Ovary (tissue), 9 donors: ENCODE data around the gene EXTL1. TPM values are rescaled to one million over a fixed set of nuclear protein-coding genes. Genes with fewer than 3 reads are reported as not detected.

Source experiments
- DNase-seq, 5 donors: peaks; one replicate each; pipeline ENCODE4 v3.0.0-alpha.2; 2019 to 2020
- H3K27ac ChIP-seq, 2 donors: fragments of 200-600 bp; one replicate each; pipeline versions ENCODE4 v1.5.1 to v1.8.0; 2019 to 2022
- H3K27me3 ChIP-seq: fragments of 200-600 bp; one replicate; pipeline ENCODE4 v1.8.0; 2022
- H3K36me3 ChIP-seq: fragments of 200-600 bp; sonication (generic); one replicate; pipeline ENCODE4 v1.5.1; 2019
- H3K4me1 ChIP-seq: one replicate; pipeline ENCODE4 v1.8.1; 2013; ENCODE audit warnings: mild to moderate bottlenecking, moderate library complexity; ENCODE audit not compliant: insufficient read depth
- H3K4me3 ChIP-seq: fragments of 200-600 bp; sonication (generic); one replicate; pipeline ENCODE4 v1.5.1; 2017
- H3K9me3 ChIP-seq, 2 donors: fragments of 200-600 bp in 1 of 2; sonication (generic) in 1 of 2; one replicate each; pipeline versions ENCODE4 v1.5.1 to v1.8.1; 2013 to 2019; ENCODE audit warnings: mild to moderate bottlenecking in 1 of 2, moderate library complexity in 1 of 2
- CTCF ChIP-seq, 3 donors: fragments of 450-650 bp in 2 of 3; fragments of 200-600 bp in 1 of 3; IDR thresholded peaks; one replicate each; pipeline versions ENCODE4 v1.5.1 to v1.8.0; 2016 to 2022; ENCODE audit warnings: antibody characterized with exemption in 3 of 3, mild to moderate bottlenecking in 1 of 3
- EP300 ChIP-seq: sonication (generic); formaldehyde crosslinking; IDR thresholded peaks from one replicate; pipeline ENCODE4 v1.6.1; 2017; ENCODE audit warnings: antibody characterized with exemption
- POLR2A ChIP-seq: fragments of 450-650 bp; IDR thresholded peaks from one replicate; pipeline ENCODE4 v1.6.1; 2017; ENCODE audit warnings: antibody characterized with exemption, mild to moderate bottlenecking, moderate library complexity
- WGBS, 3 donors: extraction: QIAGEN DNeasy Blood & Tissue Kit in 1 of 3; methylation state at CpG; one replicate each; pipeline versions ENCODE4 v1.1.5 to v1.1.7; 2013 to 2017; 5-methylcytosine and 5-hydroxymethylcytosine counted together
- intact Hi-C, 4 donors: fragments of 100-400 bp; cut with DNase I; formaldehyde crosslinking; loops; one replicate each; pipeline versions ENCODE4 v1.11.0 to v1.15.1; 2022 to 2023
- polyA plus RNA-seq, 2 donors: library from polyadenylated mRNA; stranded (reverse); fragments of 200-250 nt in 1 of 2; fragments of 350-450 nt in 1 of 2; fragmentation: Illumina TruSeq in 1 of 2; extraction: RNeasy Lipid Tissue Mini Kit (QIAGEN cat#74804) in 1 of 2; gene quantifications; one replicate each; pipeline ENCODE4 v1.2.3, GENCODE V29; 2013 to 2014
- total RNA-seq, 7 donors: library from RNA; depleted of rRNA in 2 of 7; stranded (reverse); fragments of >200 nt in 2 of 7; fragmentation: NEBNext Ultra II Directional in 3 of 7; extraction: Animal tissue kit (Norgen Biotek cat#: 25700) in 3 of 7; gene quantifications; one replicate each; pipeline versions ENCODE4 v1.1.0 to v1.2.4, GENCODE V29; 2016 to 2023
- donor health status: DM: no; HTN: no; CAD: no; lungs with moderate emphysema.
- donor health status: DM: no; HTN: no; CAD: no.
- donor health status: Bipolar disorder and iron deficiency.
- donor health status: DM: yes; HTN: yes; CAD: no.
- donor health status: DM: no; HTN: no; CAD: no.
- donor health status: DM: yes; HTN: yes; CAD: no.

Gene EXTL1
- total and polyA plus RNA-seq, 9 donors: 0.47 to 4.5 (median 2.8) TPM

- peaks cover 1% of the 10 kb centered on the region for H3K4me1 ChIP-seq
- DNase-seq: no peak
- no peaks in the 10 kb centered on the region for H3K36me3 ChIP-seq
- no peaks in the 10 kb centered on the region for H3K9me3 ChIP-seq
- H3K27me3 ChIP-seq: no peaks in the 10 kb centered on the region
- H3K27ac ChIP-seq: no peak overlapping the region
- H3K4me3 ChIP-seq: no peak overlapping the region
- intact Hi-C loops: loop anchor here in 2 of 4 donors (10.0 kb wide), 2 partner anchors 112 to 122 kb away; partner anchors contain the start of gene FAM110D (in 1 of the 2)
- WGBS, 3 donors: 76 to 79% (median 79%) methylated on average over 12 of the region's 12 CpGs
- TF ChIP-seq CTCF (IDR thresholded peaks at IDR 0.05): no peak
- no peak for TF ChIP-seq EP300
- TF ChIP-seq POLR2A: no peak
These were observed 11.2 kb downstream of the EXTL1 start for GRCh38 chr1:26032656-26033357.

GRCh38 chr1:26034504-26035202 lies 13.1 kb downstream of the EXTL1 start:
- Histone ChIP-seq H3K36me3 (no peaks in the 10 kb centered on the region), H3K27me3 (no peaks in the 10 kb centered on the region), H3K27ac (peak overlapping the region; percentile 44 to 90), H3K9me3 (no peaks in the 10 kb centered on the region), H3K4me3 (peak overlapping the region; percentile 54), H3K4me1 (peaks cover 1% of the 10 kb centered on the region)
- intact Hi-C loops: loop anchor here in 3 of 4 donors (5.0 to 10.0 kb wide), 3 partner anchors 108 to 120 kb away; partner anchors contain the start of gene FAM110D (in 1 of the 3)
- WGBS, 3 donors: 7 to 9% (median 8%) methylated on average over 15 of the region's 15 CpGs
- TF ChIP-seq POLR2A: no peak
- no peak for TF ChIP-seq CTCF (IDR thresholded peaks at IDR 0.05)
- no peak for TF ChIP-seq EP300
- no peak for DNase-seq

- H3K36me3 ChIP-seq: no peaks in the 10 kb centered on the region
- TF ChIP-seq CTCF (IDR thresholded peaks at IDR 0.05) (no peak), POLR2A (peak; percentile 75)
- peak; percentile 91 to 96 (median 94) for DNase-seq
- WGBS, 3 donors: 0 to 1% (median 0%) methylated on average over 44 to 60 of the region's 60 CpGs
- intact Hi-C loops: loop anchor here in 3 of 4 donors (5.0 to 10.0 kb wide), 3 partner anchors 107 to 119 kb away; partner anchors contain the start of gene FAM110D (in 1 of the 3)
- H3K27me3 ChIP-seq: no peaks in the 10 kb centered on the region
- H3K27ac ChIP-seq: peak overlapping the region; percentile 72 to 90
- H3K4me3 ChIP-seq: peak overlapping the region; percentile 54
- H3K4me1 ChIP-seq: peaks cover 1% of the 10 kb centered on the region
- H3K9me3 ChIP-seq: no peaks in the 10 kb centered on the region
These were observed 13.8 kb downstream of the EXTL1 start for GRCh38 chr1:26035203-26035958.
